ENCODE measurements around the gene OR2T3. TPM values are rescaled to one million over a fixed set of nuclear protein-coding genes. Genes with fewer than 3 reads are reported as not detected.
"Not testable (repeated sequence)": the region's sequence is repeated elsewhere in the genome, so short reads cannot be mapped to it uniquely, and the experiment has no call there.

The OR2T3 gene
- total and polyA plus RNA-seq, 9 of the 15 experiments (the other 6 are each of a cell fraction or from before 2014, with no cell fraction given), result not detected

- H3K9me3 ChIP-seq (replicated peaks; ENCODE audit: control insufficient read depth, insufficient read depth, low read depth, low read length); BruUV-seq (replicated peaks); H3K4me2 ChIP-seq (ENCODE audit: insufficient read depth, low read length); ATAC-seq; H3K27ac ChIP-seq (ENCODE audit: extremely low read depth, low read depth, low read length); intact Hi-C loops (cut with micrococcal nuclease); H3K4me1 ChIP-seq (replicated peaks in 1 of 2; ENCODE audit: control insufficient read depth in 2 of 2, insufficient read depth in 2 of 2, low read length in 2 of 2); H3K9me1 ChIP-seq (ENCODE audit: control insufficient read depth, insufficient read depth, low read length); in situ Hi-C loops (cut with MboI); H3K36me3 ChIP-seq (ENCODE audit: control insufficient read depth, insufficient read depth, low read length); H3K27me3 ChIP-seq (ENCODE audit: control insufficient read depth in 2 of 2, insufficient read depth in 2 of 2, low read length in 2 of 2); H3K4me3 ChIP-seq; FAIRE-seq; H3K9ac ChIP-seq (ENCODE audit: insufficient read depth in 1 of 2, low read depth in 2 of 2, low read length in 2 of 2); CTCF ChIA-PET (ENCODE audit: low intra/inter-chr PET ratio); H2AFZ ChIP-seq (ENCODE audit: low read depth, low read length); H3K79me2 ChIP-seq (ENCODE audit: control insufficient read depth, insufficient read depth, low read length); DNase-seq (ENCODE audit: extremely low read depth in 1 of 4, low spot score in 3 of 4); H4K20me1 ChIP-seq (replicated peaks; ENCODE audit: control insufficient read depth, insufficient read depth, low read length); POLR2A ChIA-PET: not testable (repeated sequence)
- 2% methylated on average over 7 of the region's 7 CpGs for WGBS (ENCODE audit: insufficient coverage, low coverage, missing lambda C conversion rate)
- TF ChIP-seq NFIC (IDR thresholded peaks at IDR 0.05) (peak; percentile 55; the same call in 1 of the 2 replicates), NFIX (CRISPR knock-in tag; IDR thresholded peaks at IDR 0.05; ENCODE audit: low read depth) (peak; percentile 47; the same call in 1 of the 2 replicates)
These were observed 14.0 kb upstream of the OR2T3 start for GRCh38 chr1:248459117-248459516.

- intact Hi-C loops (cut with micrococcal nuclease), result no loop called here
- Histone ChIP-seq H3K4me3 (no peak overlapping the region), H3K9ac (ENCODE audit: insufficient read depth in 1 of 2, low read depth in 2 of 2, low read length in 2 of 2) (no peak overlapping the region), H2AFZ (ENCODE audit: low read depth, low read length) (no peak overlapping the region), H3K36me3 (ENCODE audit: control insufficient read depth, insufficient read depth, low read length) (no peaks in the 10 kb centered on the region), H4K20me1 (replicated peaks; ENCODE audit: control insufficient read depth, insufficient read depth, low read length) (no peaks in the 10 kb centered on the region), H3K27ac (ENCODE audit: extremely low read depth, low read depth, low read length) (no peak overlapping the region), H3K9me3 (replicated peaks; ENCODE audit: control insufficient read depth, insufficient read depth, low read depth, low read length) (no peaks in the 10 kb centered on the region), H3K27me3 (ENCODE audit: control insufficient read depth in 2 of 2, insufficient read depth in 2 of 2, low read length in 2 of 2) (no peaks in the 10 kb centered on the region), H3K79me2 (ENCODE audit: control insufficient read depth, insufficient read depth, low read length) (no peaks in the 10 kb centered on the region), H3K4me1 (replicated peaks in 1 of 2; ENCODE audit: control insufficient read depth in 2 of 2, insufficient read depth in 2 of 2, low read length in 2 of 2) (no peaks in the 10 kb centered on the region), H3K9me1 (ENCODE audit: control insufficient read depth, insufficient read depth, low read length) (no peaks in the 10 kb centered on the region), H3K4me2 (ENCODE audit: insufficient read depth, low read length) (no peak overlapping the region)
- no TSS peak for BruUV-seq (replicated peaks)
- CTCF ChIA-PET (ENCODE audit: low intra/inter-chr PET ratio), result no interaction called here
- ATAC-seq (no peak), DNase-seq (ENCODE audit: extremely low read depth in 1 of 4, low spot score in 3 of 4) (no peak), FAIRE-seq (no peak)
- TF ChIP-seq SMAD2 (IDR thresholded peaks at IDR 0.05; ENCODE audit: low read depth, low read length) (no peak), MAFF (IDR thresholded peaks at IDR 0.05; ENCODE audit: low read length) (peak; percentile 36; the same call in 1 of the 2 replicates), ZNF316 (IDR thresholded peaks at IDR 0.05) (peak; percentile 51; the same call in 1 of the 2 replicates), ZBTB40 (IDR thresholded peaks at IDR 0.05) (no peak), ZBTB40 (CRISPR knock-in tag; IDR thresholded peaks at IDR 0.05) (no peak), C11orf30 (IDR thresholded peaks at IDR 0.05; ENCODE audit: low read depth) (0 out of 2 replicates have a peak, but pooled peaks have one; percentile 13), MAFK (IDR thresholded peaks at IDR 0.05; ENCODE audit: low read length) (peak; percentile 29; the same call in 1 of the 2 replicates)
- in situ Hi-C loops (cut with MboI), result loop anchor here (5.0 kb wide), 1 partner anchor 101 kb away; the partner anchor contains the start of gene OR2T34
- POLR2A ChIA-PET, result no interaction called here
- WGBS (ENCODE audit: insufficient coverage, low coverage, missing lambda C conversion rate), result 2% methylated on average over 4 of the region's 4 CpGs
These were observed 2.0 kb upstream of the OR2T3 start for GRCh38 chr1:248471154-248471553.
